ENCODE data around the gene LMNA. TPM values are rescaled to one million over a fixed set of nuclear protein-coding genes. Genes with fewer than 3 reads are reported as not detected.
"Not testable (repeated sequence)": the region's sequence is repeated elsewhere in the genome, so short reads cannot be mapped to it uniquely, and the experiment has no call there.

Gene LMNA
- polyA plus RNA-seq, 3 donors: 16.5 to 45.5 (median 24.7) TPM

GRCh38 chr1:156115514-156116374, 1.2 kb downstream of the LMNA start:
- no peak for TF ChIP-seq CTCF (IDR thresholded peaks at IDR 0.05)
- H3K27ac Mint-ChIP-seq: peak overlapping the region in 6 of 7 donors; percentile 71 to 94 (median 90)
- H3K4me3 ChIP-seq (replicated peaks in 1 of 3; ENCODE audit: low read depth in 2 of 3, low read length in 3 of 3): peak overlapping the region; percentile 60 to 78 (median 71)
- peaks cover 39 to 45% of the 10 kb centered on the region in 2 donors for H3K4me1 ChIP-seq (ENCODE audit: control insufficient read depth in 1 of 2, insufficient read depth in 2 of 2, low read length in 2 of 2)
- peaks cover 0 to 42% (median 19%) of the 10 kb centered on the region in 7 donors for H3K9me3 Mint-ChIP-seq
- no peaks in the 10 kb centered on the region for H3K36me3 ChIP-seq (replicated peaks in 1 of 2; ENCODE audit: control insufficient read depth in 1 of 2, insufficient read depth in 2 of 2, low read length in 2 of 2)
- DNase-seq: peak in 2 of 3 donors; percentile 28 to 31
- H3K27ac ChIP-seq (ENCODE audit: low read depth in 1 of 2, low read length in 2 of 2): peak overlapping the region in 1 of 2 donors; percentile 68
- H3K4me3 Mint-ChIP-seq: peak overlapping the region; percentile 89 to 95
- H3K9ac ChIP-seq (ENCODE audit: insufficient read depth, low read length, poor library complexity, severe bottlenecking): peak overlapping the region; percentile 78
- H3K4me2 ChIP-seq (replicated peaks; ENCODE audit: extremely low read depth, low read length, poor library complexity, severe bottlenecking): peak overlapping the region; percentile 61
- H3K36me3 Mint-ChIP-seq: peaks cover 11 to 24% of the 10 kb centered on the region in 2 donors
- H3K27me3 ChIP-seq (ENCODE audit: control insufficient read depth in 2 of 2, insufficient read depth in 2 of 2, low read length in 2 of 2): peaks cover 68 to 94% of the 10 kb centered on the region in 2 donors
- H3K27me3 Mint-ChIP-seq (ENCODE audit: low read depth in 3 of 3): peaks cover 97 to 99% (median 97%) of the 10 kb centered on the region in 3 donors
- WGBS (ENCODE audit: insufficient coverage): 8% methylated on average over 11 of the region's 19 CpGs
- peaks cover 40% of the 10 kb centered on the region for H4K20me1 ChIP-seq (ENCODE audit: insufficient read depth, low read length)
- peaks cover 46% of the 10 kb centered on the region for H3K4me1 Mint-ChIP-seq
- H3K9me3 ChIP-seq (replicated peaks in 1 of 2; ENCODE audit: control insufficient read depth in 1 of 2, insufficient read depth in 1 of 2, low read length in 2 of 2): peaks cover 0 to 25% of the 10 kb centered on the region in 2 donors
- no peak overlapping the region for H2AFZ ChIP-seq (ENCODE audit: insufficient read depth, low read depth, low read length, poor library complexity, severe bottlenecking)
- intact Hi-C loops (cut with micrococcal nuclease): no loop called here
- H3K79me2 ChIP-seq (ENCODE audit: insufficient read depth, low read length): no peaks in the 10 kb centered on the region

GRCh38 chr1:156116731-156117130, 2.2 kb downstream of the LMNA start:
- H3K9ac ChIP-seq (ENCODE audit: insufficient read depth, low read length, poor library complexity, severe bottlenecking); H3K36me3 ChIP-seq (replicated peaks in 1 of 2; ENCODE audit: control insufficient read depth in 1 of 2, insufficient read depth in 2 of 2, low read length in 2 of 2); DNase-seq; H3K79me2 ChIP-seq (ENCODE audit: insufficient read depth, low read length); intact Hi-C loops (cut with micrococcal nuclease); H3K27ac ChIP-seq (ENCODE audit: low read depth in 1 of 2, low read length in 2 of 2); H2AFZ ChIP-seq (ENCODE audit: insufficient read depth, low read depth, low read length, poor library complexity, severe bottlenecking): not testable (repeated sequence)
- peak overlapping the region; percentile 89 to 95 for H3K4me3 Mint-ChIP-seq
- peak overlapping the region; percentile 61 for H3K4me2 ChIP-seq (replicated peaks; ENCODE audit: extremely low read depth, low read length, poor library complexity, severe bottlenecking)
- H3K4me3 ChIP-seq (replicated peaks in 1 of 3; ENCODE audit: low read depth in 2 of 3, low read length in 3 of 3): peak overlapping the region; percentile 60 to 78 (median 71)
- H3K9me3 ChIP-seq (replicated peaks in 1 of 2; ENCODE audit: control insufficient read depth in 1 of 2, insufficient read depth in 1 of 2, low read length in 2 of 2): peaks cover 0 to 25% of the 10 kb centered on the region in 2 donors
- H3K36me3 Mint-ChIP-seq: peaks cover 11 to 22% of the 10 kb centered on the region in 2 donors
- H4K20me1 ChIP-seq (ENCODE audit: insufficient read depth, low read length): peaks cover 49% of the 10 kb centered on the region
- peaks cover 46% of the 10 kb centered on the region for H3K4me1 Mint-ChIP-seq
- H3K27ac Mint-ChIP-seq: peak overlapping the region in 1 of 7 donors; percentile 69
- peaks cover 96 to 99% (median 97%) of the 10 kb centered on the region in 3 donors for H3K27me3 Mint-ChIP-seq (ENCODE audit: low read depth in 3 of 3)
- H3K9me3 Mint-ChIP-seq: peaks cover 0 to 47% (median 21%) of the 10 kb centered on the region in 7 donors
- 100% methylated on average over 1 of the region's 5 CpGs for WGBS (ENCODE audit: insufficient coverage)
- peaks cover 70 to 94% of the 10 kb centered on the region in 2 donors for H3K27me3 ChIP-seq (ENCODE audit: control insufficient read depth in 2 of 2, insufficient read depth in 2 of 2, low read length in 2 of 2)
- H3K4me1 ChIP-seq (ENCODE audit: control insufficient read depth in 1 of 2, insufficient read depth in 2 of 2, low read length in 2 of 2): peaks cover 39 to 45% of the 10 kb centered on the region in 2 donors

All from CD14-positive monocyte (primary cell).